HEK293 (cell line): ENCODE measurements around the gene HPCAL1.
A peak's percentile ranks its signal among the peaks of the same experiment; 100 is the strongest.

Source experiments
- CTCF ChIA-PET: fragments of 350-600 bp; formaldehyde crosslinking; extraction: SDS; loops from one replicate; lab custom pipeline; 2021; ENCODE audit warnings: antibody characterized with exemption; lab: Yijun Ruan, JAX
- POLR2A ChIA-PET: fragments of 300-600 bp; formaldehyde crosslinking; extraction: SDS; loops from one replicate; lab custom pipeline; 2020; ENCODE audit warnings: antibody characterized with exemption, inconsistent platforms; lab: Yijun Ruan, JAX
- H3K27ac ChIP-seq: fragments of 200-500 bp; sonication (Bioruptor generic); 2 replicates; pipeline ENCODE4 v1.5.1; 2014; ENCODE audit warnings: low read depth, low read length, control low read depth, inconsistent platforms; ENCODE audit errors: extremely low read depth
- H3K36me3 ChIP-seq, 2 experiments: fragments of 200-500 bp in 1 of 2; sonication (Bioruptor generic) in 1 of 2; 1 replicate in 1 of 2; 2 replicates in 1 of 2; pipeline ENCODE4 v1.5.1; 2014 to 2017; ENCODE audit warnings: inconsistent platforms in 2 of 2, low read length in 2 of 2; ENCODE audit not compliant: control insufficient read depth in 2 of 2, insufficient read depth in 1 of 2
- H3K4me1 ChIP-seq: fragments of 200-500 bp; sonication (Bioruptor generic); 2 replicates; pipeline ENCODE4 v1.5.1; 2014; ENCODE audit warnings: mild to moderate bottlenecking, low read length, inconsistent platforms; ENCODE audit not compliant: control insufficient read depth, insufficient read depth
- H3K4me3 ChIP-seq: 2 replicates; pipeline ENCODE4 v1.5.1; 2011; ENCODE audit warnings: low read depth, mild to moderate bottlenecking, control low read depth, low read length, moderate library complexity
- H3K9me3 ChIP-seq: fragments of 200-500 bp; sonication (Bioruptor generic); 2 replicates; pipeline ENCODE4 v1.5.1; 2014; ENCODE audit warnings: low read depth, low read length, inconsistent platforms; ENCODE audit not compliant: control insufficient read depth, insufficient read depth
- KLF16 ChIP-seq: fragments of 450-650 bp; formaldehyde crosslinking; IDR thresholded peaks from 2 replicates; pipeline ENCODE4 v1.5.1; 2017; ENCODE audit warnings: missing biosample characterization, missing genetic modification characterization
- PRDM1 ChIP-seq: fragments of 450-650 bp; formaldehyde crosslinking; IDR thresholded peaks from 2 replicates; pipeline ENCODE4; 2016; ENCODE audit warnings: missing biosample characterization, missing genetic modification characterization
- ZNF19 ChIP-seq: fragments of 450-650 bp; formaldehyde crosslinking; IDR thresholded peaks from 2 replicates; pipeline ENCODE4; 2016; ENCODE audit warnings: missing biosample characterization, missing genetic modification characterization, low read depth
- ZNF211 ChIP-seq: fragments of 450-650 bp; formaldehyde crosslinking; IDR thresholded peaks from 2 replicates; pipeline ENCODE4 v1.5.1; 2016; ENCODE audit warnings: low read depth, missing biosample characterization, missing genetic modification characterization
- ZNF274 ChIP-seq, 2 experiments: fragments of 200-500 bp in 1 of 2; fragments of 450-650 bp in 1 of 2; sonication (Bioruptor generic) in 1 of 2; formaldehyde crosslinking in 1 of 2; IDR thresholded peaks; 2 replicates each; pipeline versions ENCODE4 v1.5.1 to v1.6.1; 2014 to 2016; ENCODE audit warnings: borderline replicate concordance in 1 of 2, inconsistent platforms in 1 of 2, low read length in 1 of 2, missing biosample characterization in 1 of 2, missing genetic modification characterization in 1 of 2
- ZNF366 ChIP-seq: fragments of 450-650 bp; formaldehyde crosslinking; conservative IDR thresholded peaks from 2 replicates; pipeline ENCODE4 v1.5.1; 2016; ENCODE audit warnings: missing biosample characterization, missing genetic modification characterization
- ZNF473 ChIP-seq: fragments of 450-650 bp; formaldehyde crosslinking; IDR thresholded peaks from 2 replicates; pipeline ENCODE4 v1.5.1; 2017; ENCODE audit warnings: missing biosample characterization, missing genetic modification characterization
- ZNF521 ChIP-seq: fragments of 450-650 bp; formaldehyde crosslinking; IDR thresholded peaks from 2 replicates; pipeline ENCODE4 v1.5.1; 2017; ENCODE audit warnings: missing biosample characterization, mild to moderate bottlenecking, missing genetic modification characterization
- ZNF544 ChIP-seq: fragments of 450-650 bp; formaldehyde crosslinking; IDR thresholded peaks from 2 replicates; pipeline ENCODE4 v1.5.0; 2017; ENCODE audit warnings: missing biosample characterization, missing genetic modification characterization
- ZNF596 ChIP-seq: fragments of 450-650 bp; IDR thresholded peaks from 2 replicates; pipeline ENCODE4 v1.5.0; 2018; ENCODE audit warnings: missing biosample characterization, mild to moderate bottlenecking, missing genetic modification characterization, moderate library complexity
- ZNF621 ChIP-seq: fragments of 450-650 bp; formaldehyde crosslinking; IDR thresholded peaks from 2 replicates; pipeline ENCODE4 v1.5.1; 2017; ENCODE audit warnings: missing biosample characterization, missing genetic modification characterization
- ZNF658 ChIP-seq: fragments of 450-650 bp; formaldehyde crosslinking; IDR thresholded peaks from 2 replicates; pipeline ENCODE4; 2016; ENCODE audit warnings: missing biosample characterization, missing genetic modification characterization
- ZNF677 ChIP-seq: fragments of 450-650 bp; IDR thresholded peaks from 2 replicates; pipeline ENCODE4 v1.5.0; 2018; ENCODE audit warnings: missing biosample characterization, mild to moderate bottlenecking, missing genetic modification characterization, moderate library complexity
- TF ChIP-seq, protein P1 (sequence below): fragments of 450-650 bp; formaldehyde crosslinking; IDR thresholded peaks from 2 replicates; pipeline ENCODE4 v1.5.1; 2016; ENCODE audit warnings: missing biosample characterization, missing genetic modification characterization
- TF ChIP-seq, protein P2 (sequence below): fragments of 450-650 bp; formaldehyde crosslinking; IDR thresholded peaks from 2 replicates; pipeline ENCODE4 v1.5.1; 2017; ENCODE audit warnings: missing biosample characterization, missing genetic modification characterization
- TF ChIP-seq, protein P3 (sequence below): fragments of 450-650 bp; formaldehyde crosslinking; IDR thresholded peaks from 2 replicates; pipeline ENCODE4 v1.5.1; 2016; ENCODE audit warnings: missing biosample characterization, missing genetic modification characterization, borderline replicate concordance
- TF ChIP-seq, protein P4 (sequence below): fragments of 450-650 bp; formaldehyde crosslinking; IDR thresholded peaks from 2 replicates; pipeline ENCODE4 v1.5.1; 2017; ENCODE audit warnings: missing biosample characterization, missing genetic modification characterization
- TF ChIP-seq, protein P5 (sequence below): fragments of 450-650 bp; formaldehyde crosslinking; IDR thresholded peaks from 2 replicates; pipeline ENCODE4 v1.5.1; 2016; ENCODE audit warnings: missing biosample characterization, missing genetic modification characterization
- TF ChIP-seq, protein P6 (sequence below): fragments of 450-650 bp; formaldehyde crosslinking; IDR thresholded peaks from 2 replicates; pipeline ENCODE4 v1.5.1; 2016; ENCODE audit warnings: missing biosample characterization, missing genetic modification characterization
- TF ChIP-seq, protein P7 (sequence below): fragments of 450-650 bp; formaldehyde crosslinking; IDR thresholded peaks from 2 replicates; pipeline ENCODE4 v1.5.0; 2017; ENCODE audit warnings: missing biosample characterization, missing genetic modification characterization, borderline replicate concordance

Gene HPCAL1

DNA sequence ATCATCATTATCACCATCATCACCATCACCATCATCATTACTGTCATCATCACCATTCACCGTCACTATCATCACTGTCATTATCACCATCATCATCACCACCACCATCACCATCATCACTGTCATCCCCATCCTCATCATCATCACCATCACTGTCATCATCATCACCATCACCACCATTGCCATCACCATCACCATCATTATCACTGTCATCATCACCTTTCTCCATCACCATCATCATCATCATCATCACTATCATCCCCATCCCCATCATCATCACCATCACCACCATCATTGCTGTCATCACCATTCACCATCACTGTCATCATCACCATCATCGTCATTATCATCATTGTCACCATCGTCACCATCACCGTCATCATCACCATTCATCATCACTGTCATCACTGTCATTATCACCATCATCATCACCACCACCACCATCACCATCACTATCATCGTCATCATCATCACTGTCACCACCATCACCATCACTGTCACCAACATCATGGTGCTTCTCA, 9.8 kb downstream of the HPCAL1 start:
- POLR2A ChIA-PET, result no interaction called here
- TF ChIP-seq ZNF544 (tag by site-specific recombination) (peak; percentile 41; the same call in 1 of the 2 replicates), ZNF473 (tag by site-specific recombination) (peak; percentile 85), KLF16 (tag by site-specific recombination) (no peak), ZNF211 (0 out of 2 replicates have a peak, but pooled peaks have one; percentile 29), ZNF274 (IDR thresholded peaks at IDR 0.05; ENCODE audit: low read length) (no peak), ZNF274 (tag by site-specific recombination; IDR thresholded peaks at IDR 0.05; ENCODE audit: borderline replicate concordance) (peak; percentile 61), ZNF521 (0 out of 2 replicates have a peak, but pooled peaks have one; percentile 87), PRDM1 (tag by site-specific recombination) (no peak), ZNF19 (tag by site-specific recombination) (no peak), ZNF596 (no peak), ZNF658 (tag by site-specific recombination) (peak; percentile 97), ZNF621 (tag by site-specific recombination) (peak; percentile 89; the same call in 1 of the 2 replicates), ZNF677 (tag by site-specific recombination) (no peak), ZNF366 (no peak)
- TF ChIP-seq, protein P1, sequence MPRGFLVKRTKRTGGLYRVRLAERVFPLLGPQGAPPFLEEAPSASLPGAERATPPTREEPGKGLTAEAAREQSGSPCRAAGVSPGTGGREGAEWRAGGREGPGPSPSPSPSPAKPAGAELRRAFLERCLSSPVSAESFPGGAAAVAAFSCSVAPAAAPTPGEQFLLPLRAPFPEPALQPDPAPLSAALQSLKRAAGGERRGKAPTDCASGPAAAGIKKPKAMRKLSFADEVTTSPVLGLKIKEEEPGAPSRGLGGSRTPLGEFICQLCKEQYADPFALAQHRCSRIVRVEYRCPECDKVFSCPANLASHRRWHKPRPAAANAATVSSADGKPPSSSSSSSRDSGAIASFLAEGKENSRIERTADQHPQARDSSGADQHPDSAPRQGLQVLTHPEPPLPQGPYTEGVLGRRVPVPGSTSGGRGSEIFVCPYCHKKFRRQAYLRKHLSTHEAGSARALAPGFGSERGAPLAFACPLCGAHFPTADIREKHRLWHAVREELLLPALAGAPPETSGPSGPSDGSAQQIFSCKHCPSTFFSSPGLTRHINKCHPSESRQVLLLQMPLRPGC (tag by site-specific recombination), result no peak
- TF ChIP-seq, protein P2, sequence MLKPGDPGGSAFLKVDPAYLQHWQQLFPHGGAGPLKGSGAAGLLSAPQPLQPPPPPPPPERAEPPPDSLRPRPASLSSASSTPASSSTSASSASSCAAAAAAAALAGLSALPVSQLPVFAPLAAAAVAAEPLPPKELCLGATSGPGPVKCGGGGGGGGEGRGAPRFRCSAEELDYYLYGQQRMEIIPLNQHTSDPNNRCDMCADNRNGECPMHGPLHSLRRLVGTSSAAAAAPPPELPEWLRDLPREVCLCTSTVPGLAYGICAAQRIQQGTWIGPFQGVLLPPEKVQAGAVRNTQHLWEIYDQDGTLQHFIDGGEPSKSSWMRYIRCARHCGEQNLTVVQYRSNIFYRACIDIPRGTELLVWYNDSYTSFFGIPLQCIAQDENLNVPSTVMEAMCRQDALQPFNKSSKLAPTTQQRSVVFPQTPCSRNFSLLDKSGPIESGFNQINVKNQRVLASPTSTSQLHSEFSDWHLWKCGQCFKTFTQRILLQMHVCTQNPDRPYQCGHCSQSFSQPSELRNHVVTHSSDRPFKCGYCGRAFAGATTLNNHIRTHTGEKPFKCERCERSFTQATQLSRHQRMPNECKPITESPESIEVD (tag by site-specific recombination), result no peak
- TF ChIP-seq, protein P3, sequence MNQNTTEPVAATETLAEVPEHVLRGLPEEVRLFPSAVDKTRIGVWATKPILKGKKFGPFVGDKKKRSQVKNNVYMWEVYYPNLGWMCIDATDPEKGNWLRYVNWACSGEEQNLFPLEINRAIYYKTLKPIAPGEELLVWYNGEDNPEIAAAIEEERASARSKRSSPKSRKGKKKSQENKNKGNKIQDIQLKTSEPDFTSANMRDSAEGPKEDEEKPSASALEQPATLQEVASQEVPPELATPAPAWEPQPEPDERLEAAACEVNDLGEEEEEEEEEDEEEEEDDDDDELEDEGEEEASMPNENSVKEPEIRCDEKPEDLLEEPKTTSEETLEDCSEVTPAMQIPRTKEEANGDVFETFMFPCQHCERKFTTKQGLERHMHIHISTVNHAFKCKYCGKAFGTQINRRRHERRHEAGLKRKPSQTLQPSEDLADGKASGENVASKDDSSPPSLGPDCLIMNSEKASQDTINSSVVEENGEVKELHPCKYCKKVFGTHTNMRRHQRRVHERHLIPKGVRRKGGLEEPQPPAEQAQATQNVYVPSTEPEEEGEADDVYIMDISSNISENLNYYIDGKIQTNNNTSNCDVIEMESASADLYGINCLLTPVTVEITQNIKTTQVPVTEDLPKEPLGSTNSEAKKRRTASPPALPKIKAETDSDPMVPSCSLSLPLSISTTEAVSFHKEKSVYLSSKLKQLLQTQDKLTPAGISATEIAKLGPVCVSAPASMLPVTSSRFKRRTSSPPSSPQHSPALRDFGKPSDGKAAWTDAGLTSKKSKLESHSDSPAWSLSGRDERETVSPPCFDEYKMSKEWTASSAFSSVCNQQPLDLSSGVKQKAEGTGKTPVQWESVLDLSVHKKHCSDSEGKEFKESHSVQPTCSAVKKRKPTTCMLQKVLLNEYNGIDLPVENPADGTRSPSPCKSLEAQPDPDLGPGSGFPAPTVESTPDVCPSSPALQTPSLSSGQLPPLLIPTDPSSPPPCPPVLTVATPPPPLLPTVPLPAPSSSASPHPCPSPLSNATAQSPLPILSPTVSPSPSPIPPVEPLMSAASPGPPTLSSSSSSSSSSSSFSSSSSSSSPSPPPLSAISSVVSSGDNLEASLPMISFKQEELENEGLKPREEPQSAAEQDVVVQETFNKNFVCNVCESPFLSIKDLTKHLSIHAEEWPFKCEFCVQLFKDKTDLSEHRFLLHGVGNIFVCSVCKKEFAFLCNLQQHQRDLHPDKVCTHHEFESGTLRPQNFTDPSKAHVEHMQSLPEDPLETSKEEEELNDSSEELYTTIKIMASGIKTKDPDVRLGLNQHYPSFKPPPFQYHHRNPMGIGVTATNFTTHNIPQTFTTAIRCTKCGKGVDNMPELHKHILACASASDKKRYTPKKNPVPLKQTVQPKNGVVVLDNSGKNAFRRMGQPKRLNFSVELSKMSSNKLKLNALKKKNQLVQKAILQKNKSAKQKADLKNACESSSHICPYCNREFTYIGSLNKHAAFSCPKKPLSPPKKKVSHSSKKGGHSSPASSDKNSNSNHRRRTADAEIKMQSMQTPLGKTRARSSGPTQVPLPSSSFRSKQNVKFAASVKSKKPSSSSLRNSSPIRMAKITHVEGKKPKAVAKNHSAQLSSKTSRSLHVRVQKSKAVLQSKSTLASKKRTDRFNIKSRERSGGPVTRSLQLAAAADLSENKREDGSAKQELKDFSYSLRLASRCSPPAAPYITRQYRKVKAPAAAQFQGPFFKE (tag by site-specific recombination), result peak; percentile 92; the same call in 1 of the 2 replicates
- TF ChIP-seq, protein P4, sequence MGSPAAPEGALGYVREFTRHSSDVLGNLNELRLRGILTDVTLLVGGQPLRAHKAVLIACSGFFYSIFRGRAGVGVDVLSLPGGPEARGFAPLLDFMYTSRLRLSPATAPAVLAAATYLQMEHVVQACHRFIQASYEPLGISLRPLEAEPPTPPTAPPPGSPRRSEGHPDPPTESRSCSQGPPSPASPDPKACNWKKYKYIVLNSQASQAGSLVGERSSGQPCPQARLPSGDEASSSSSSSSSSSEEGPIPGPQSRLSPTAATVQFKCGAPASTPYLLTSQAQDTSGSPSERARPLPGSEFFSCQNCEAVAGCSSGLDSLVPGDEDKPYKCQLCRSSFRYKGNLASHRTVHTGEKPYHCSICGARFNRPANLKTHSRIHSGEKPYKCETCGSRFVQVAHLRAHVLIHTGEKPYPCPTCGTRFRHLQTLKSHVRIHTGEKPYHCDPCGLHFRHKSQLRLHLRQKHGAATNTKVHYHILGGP (tag by site-specific recombination), result peak; percentile 23; the same call in 1 of the 2 replicates
- TF ChIP-seq, protein P5, sequence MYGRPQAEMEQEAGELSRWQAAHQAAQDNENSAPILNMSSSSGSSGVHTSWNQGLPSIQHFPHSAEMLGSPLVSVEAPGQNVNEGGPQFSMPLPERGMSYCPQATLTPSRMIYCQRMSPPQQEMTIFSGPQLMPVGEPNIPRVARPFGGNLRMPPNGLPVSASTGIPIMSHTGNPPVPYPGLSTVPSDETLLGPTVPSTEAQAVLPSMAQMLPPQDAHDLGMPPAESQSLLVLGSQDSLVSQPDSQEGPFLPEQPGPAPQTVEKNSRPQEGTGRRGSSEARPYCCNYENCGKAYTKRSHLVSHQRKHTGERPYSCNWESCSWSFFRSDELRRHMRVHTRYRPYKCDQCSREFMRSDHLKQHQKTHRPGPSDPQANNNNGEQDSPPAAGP (tag by site-specific recombination), result no peak
- TF ChIP-seq, protein P6, sequence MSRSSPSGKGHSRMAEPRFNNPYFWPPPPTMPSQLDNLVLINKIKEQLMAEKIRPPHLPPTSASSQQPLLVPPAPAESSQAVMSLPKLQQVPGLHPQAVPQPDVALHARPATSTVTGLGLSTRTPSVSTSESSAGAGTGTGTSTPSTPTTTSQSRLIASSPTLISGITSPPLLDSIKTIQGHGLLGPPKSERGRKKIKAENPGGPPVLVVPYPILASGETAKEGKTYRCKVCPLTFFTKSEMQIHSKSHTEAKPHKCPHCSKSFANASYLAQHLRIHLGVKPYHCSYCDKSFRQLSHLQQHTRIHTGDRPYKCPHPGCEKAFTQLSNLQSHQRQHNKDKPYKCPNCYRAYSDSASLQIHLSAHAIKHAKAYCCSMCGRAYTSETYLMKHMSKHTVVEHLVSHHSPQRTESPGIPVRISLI (tag by site-specific recombination), result no peak
- TF ChIP-seq, protein P7, sequence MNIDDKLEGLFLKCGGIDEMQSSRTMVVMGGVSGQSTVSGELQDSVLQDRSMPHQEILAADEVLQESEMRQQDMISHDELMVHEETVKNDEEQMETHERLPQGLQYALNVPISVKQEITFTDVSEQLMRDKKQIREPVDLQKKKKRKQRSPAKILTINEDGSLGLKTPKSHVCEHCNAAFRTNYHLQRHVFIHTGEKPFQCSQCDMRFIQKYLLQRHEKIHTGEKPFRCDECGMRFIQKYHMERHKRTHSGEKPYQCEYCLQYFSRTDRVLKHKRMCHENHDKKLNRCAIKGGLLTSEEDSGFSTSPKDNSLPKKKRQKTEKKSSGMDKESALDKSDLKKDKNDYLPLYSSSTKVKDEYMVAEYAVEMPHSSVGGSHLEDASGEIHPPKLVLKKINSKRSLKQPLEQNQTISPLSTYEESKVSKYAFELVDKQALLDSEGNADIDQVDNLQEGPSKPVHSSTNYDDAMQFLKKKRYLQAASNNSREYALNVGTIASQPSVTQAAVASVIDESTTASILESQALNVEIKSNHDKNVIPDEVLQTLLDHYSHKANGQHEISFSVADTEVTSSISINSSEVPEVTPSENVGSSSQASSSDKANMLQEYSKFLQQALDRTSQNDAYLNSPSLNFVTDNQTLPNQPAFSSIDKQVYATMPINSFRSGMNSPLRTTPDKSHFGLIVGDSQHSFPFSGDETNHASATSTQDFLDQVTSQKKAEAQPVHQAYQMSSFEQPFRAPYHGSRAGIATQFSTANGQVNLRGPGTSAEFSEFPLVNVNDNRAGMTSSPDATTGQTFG (tag by site-specific recombination), result peak; percentile 95

More for the DNA sequence above, 9.8 kb downstream of the HPCAL1 start:
- Histone ChIP-seq H3K9me3 (no peaks in the 10 kb centered on the region), H3K4me1 (no peaks in the 10 kb centered on the region), H3K4me3 (no peak overlapping the region), H3K36me3 (peaks cover 0 to 12% of the 10 kb centered on the region in 2 experiments; a peak in 1 of 3 replicates), H3K27ac (no peak overlapping the region)
- CTCF ChIA-PET, result no interaction called here
